Loucy (cell line): ENCODE data around the gene ANKS3.

Source experiments
- H2AFZ ChIP-seq: fragments of 200-600 bp; sonication (generic); 2 replicates; pipeline ENCODE4 v1.6.0; 2016; ENCODE audit warnings: antibody characterized with exemption, mild to moderate bottlenecking, low read length, moderate library complexity
- H3F3A ChIP-seq: fragments of 200-600 bp; 2 replicates; pipeline ENCODE4 v1.6.0; 2016; ENCODE audit warnings: antibody characterized with exemption, low read depth, mild to moderate bottlenecking
- H3K27me3 ChIP-seq: fragments of 200-600 bp; sonication (generic); 2 replicates; pipeline ENCODE4 v1.6.1; 2014; ENCODE audit warnings: low read length, mild to moderate bottlenecking; ENCODE audit not compliant: insufficient read depth, poor library complexity, severe bottlenecking
- H3K36me3 ChIP-seq: fragments of 200-600 bp; sonication (generic); 2 replicates; pipeline ENCODE4 v1.6.1; 2016; ENCODE audit warnings: low read length; ENCODE audit not compliant: insufficient read depth
- H3K4me1 ChIP-seq: fragments of 200-600 bp; sonication (generic); 2 replicates; pipeline ENCODE4 v1.5.1; 2014; ENCODE audit warnings: low read length, mild to moderate bottlenecking; ENCODE audit not compliant: insufficient read depth, poor library complexity, severe bottlenecking
- H3K4me2 ChIP-seq: fragments of 200-600 bp; sonication (generic); 2 replicates; pipeline ENCODE4 v1.6.0; 2014; ENCODE audit warnings: antibody characterized with exemption, low read length, low read depth, mild to moderate bottlenecking; ENCODE audit not compliant: poor library complexity, severe bottlenecking
- H3K4me3 ChIP-seq: fragments of 200-600 bp; sonication (generic); 2 replicates; pipeline ENCODE4 v1.5.1; 2014; ENCODE audit warnings: low read length, mild to moderate bottlenecking, mixed read lengths; ENCODE audit not compliant: poor library complexity, severe bottlenecking
- H3K79me2 ChIP-seq: fragments of 200-600 bp; sonication (generic); 2 replicates; pipeline ENCODE4 v1.6.1; 2014; ENCODE audit warnings: low read length; ENCODE audit not compliant: insufficient read depth
- H3K9ac ChIP-seq: fragments of 200-600 bp; sonication (generic); 2 replicates; pipeline ENCODE4 v1.6.0; 2014; ENCODE audit warnings: mild to moderate bottlenecking, low read depth, low read length, moderate library complexity; ENCODE audit not compliant: poor library complexity, severe bottlenecking
- H3K9me2 ChIP-seq: fragments of 200-600 bp; sonication (generic); replicated peaks from 2 replicates; pipeline ENCODE4 v1.6.1; 2016; ENCODE audit warnings: low read depth, low read length, mixed read lengths
- H3K9me3 ChIP-seq: fragments of 200-600 bp; sonication (generic); 2 replicates; pipeline ENCODE4 v1.6.1; 2014; ENCODE audit warnings: mild to moderate bottlenecking, antibody characterized with exemption, low read length, low read depth; ENCODE audit not compliant: insufficient read depth
- H4K20me1 ChIP-seq: fragments of 200-600 bp; sonication (generic); 2 replicates; pipeline ENCODE4 v1.6.0; 2014; ENCODE audit warnings: antibody characterized with exemption, low read length, mild to moderate bottlenecking; ENCODE audit not compliant: insufficient read depth, poor library complexity, severe bottlenecking
- EZH2phosphoT487 ChIP-seq: fragments of 200-600 bp; IDR thresholded peaks from 2 replicates; pipeline ENCODE4 v1.6.1; 2018; ENCODE audit warnings: antibody characterized with exemption, mild to moderate bottlenecking, moderate library complexity, borderline replicate concordance
- TF ChIP-seq, protein P1 (sequence below): fragments of 200-600 bp; sonication (generic); conservative IDR thresholded peaks from 2 replicates; pipeline ENCODE4 v1.5.1; 2014; ENCODE audit warnings: mild to moderate bottlenecking, antibody characterized with exemption, low read length

The ANKS3 gene

DNA sequence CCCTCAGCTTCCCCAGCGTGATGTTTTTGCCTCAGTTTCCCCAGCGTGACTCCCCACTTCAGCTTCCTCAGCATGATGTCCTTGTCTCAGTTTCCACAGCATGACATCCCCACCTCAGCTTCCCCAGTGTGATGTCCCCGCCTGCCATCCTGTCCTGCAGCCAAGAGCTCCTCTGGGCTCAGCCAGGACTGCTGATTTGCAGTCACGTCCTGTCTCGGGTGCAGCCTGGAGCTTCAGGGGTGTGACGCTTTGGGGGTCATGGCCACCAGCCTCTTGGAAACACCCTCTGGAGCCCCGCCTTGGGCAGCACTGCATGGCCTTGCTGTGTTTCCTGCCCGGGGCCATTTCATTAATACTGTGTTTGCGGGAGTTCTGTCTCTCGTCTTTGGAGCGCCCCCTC lies 57.2 kb downstream of the ANKS3 start:
- Histone ChIP-seq H3K9me2 (no peaks in the 10 kb centered on the region), H3K27me3 (no peaks in the 10 kb centered on the region), H3K36me3 (no peaks in the 10 kb centered on the region), H3F3A (no peaks in the 10 kb centered on the region), H3K9ac (peak overlapping the region; percentile 63), H3K9me3 (no peaks in the 10 kb centered on the region), H2AFZ (no peak overlapping the region), H3K4me3 (peak overlapping the region; percentile 34), H3K4me2 (peak overlapping the region; percentile 71), H4K20me1 (no peaks in the 10 kb centered on the region), H3K4me1 (peaks cover 13% of the 10 kb centered on the region), H3K79me2 (no peaks in the 10 kb centered on the region)
- TF ChIP-seq EZH2phosphoT487 = no peak
- TF ChIP-seq, protein P1, sequence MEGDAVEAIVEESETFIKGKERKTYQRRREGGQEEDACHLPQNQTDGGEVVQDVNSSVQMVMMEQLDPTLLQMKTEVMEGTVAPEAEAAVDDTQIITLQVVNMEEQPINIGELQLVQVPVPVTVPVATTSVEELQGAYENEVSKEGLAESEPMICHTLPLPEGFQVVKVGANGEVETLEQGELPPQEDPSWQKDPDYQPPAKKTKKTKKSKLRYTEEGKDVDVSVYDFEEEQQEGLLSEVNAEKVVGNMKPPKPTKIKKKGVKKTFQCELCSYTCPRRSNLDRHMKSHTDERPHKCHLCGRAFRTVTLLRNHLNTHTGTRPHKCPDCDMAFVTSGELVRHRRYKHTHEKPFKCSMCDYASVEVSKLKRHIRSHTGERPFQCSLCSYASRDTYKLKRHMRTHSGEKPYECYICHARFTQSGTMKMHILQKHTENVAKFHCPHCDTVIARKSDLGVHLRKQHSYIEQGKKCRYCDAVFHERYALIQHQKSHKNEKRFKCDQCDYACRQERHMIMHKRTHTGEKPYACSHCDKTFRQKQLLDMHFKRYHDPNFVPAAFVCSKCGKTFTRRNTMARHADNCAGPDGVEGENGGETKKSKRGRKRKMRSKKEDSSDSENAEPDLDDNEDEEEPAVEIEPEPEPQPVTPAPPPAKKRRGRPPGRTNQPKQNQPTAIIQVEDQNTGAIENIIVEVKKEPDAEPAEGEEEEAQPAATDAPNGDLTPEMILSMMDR = no peak

DNA sequence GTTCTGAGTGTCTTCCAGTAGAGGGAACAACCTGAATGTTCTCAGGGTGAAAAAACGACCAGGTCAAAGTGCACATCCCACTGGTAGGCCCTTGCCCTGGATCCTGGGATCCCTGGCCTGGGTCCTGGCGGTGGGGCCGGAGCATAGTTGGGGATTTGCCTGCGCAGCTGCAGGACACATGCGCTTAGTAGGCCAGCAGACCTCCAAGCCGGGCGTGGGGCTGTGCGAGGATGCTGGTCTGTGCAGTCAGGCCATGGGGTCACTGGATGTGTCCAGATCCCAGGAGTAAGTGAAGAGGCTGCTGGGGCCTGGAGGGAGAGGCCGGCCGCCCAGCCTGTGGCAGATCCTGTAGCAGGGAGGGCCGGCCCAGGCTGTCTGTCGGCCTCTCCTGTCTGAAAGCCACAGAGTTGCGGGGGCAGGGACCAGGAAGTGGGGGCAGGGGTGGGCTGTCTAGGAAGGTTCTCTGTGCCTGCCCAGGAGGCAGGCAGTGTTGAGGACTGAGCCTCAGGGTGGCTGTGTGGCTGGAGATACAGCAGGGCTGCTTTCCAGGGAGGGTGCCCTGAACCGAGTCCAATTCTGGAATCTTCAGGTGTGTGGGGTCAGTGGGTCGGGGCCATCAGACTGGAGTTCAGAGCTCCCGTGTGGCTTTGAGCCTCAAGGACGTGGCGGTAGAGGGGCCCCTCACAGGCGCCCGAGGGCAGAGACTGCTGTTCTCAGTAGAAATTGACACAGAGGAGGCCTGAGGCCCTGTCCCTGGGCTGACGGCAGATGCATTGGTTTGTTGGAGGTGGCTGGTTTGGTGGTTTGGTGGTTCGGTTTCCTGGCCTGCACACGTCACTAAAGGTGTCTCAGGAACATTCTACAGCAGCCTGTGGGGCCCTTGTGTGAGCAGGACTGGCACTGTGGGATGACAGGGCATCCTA lies 57.9 kb downstream of the ANKS3 start:
- Histone ChIP-seq H3K9ac (peak overlapping the region; percentile 63), H3F3A (no peaks in the 10 kb centered on the region), H3K4me1 (peaks cover 13% of the 10 kb centered on the region), H3K36me3 (no peaks in the 10 kb centered on the region), H4K20me1 (no peaks in the 10 kb centered on the region), H3K4me3 (peak overlapping the region; percentile 34), H3K27me3 (no peaks in the 10 kb centered on the region), H2AFZ (no peak overlapping the region), H3K9me2 (no peaks in the 10 kb centered on the region), H3K79me2 (no peaks in the 10 kb centered on the region), H3K4me2 (peak overlapping the region; percentile 71), H3K9me3 (no peaks in the 10 kb centered on the region)
- TF ChIP-seq, protein P1 = no peak
- no peak for TF ChIP-seq EZH2phosphoT487

DNA sequence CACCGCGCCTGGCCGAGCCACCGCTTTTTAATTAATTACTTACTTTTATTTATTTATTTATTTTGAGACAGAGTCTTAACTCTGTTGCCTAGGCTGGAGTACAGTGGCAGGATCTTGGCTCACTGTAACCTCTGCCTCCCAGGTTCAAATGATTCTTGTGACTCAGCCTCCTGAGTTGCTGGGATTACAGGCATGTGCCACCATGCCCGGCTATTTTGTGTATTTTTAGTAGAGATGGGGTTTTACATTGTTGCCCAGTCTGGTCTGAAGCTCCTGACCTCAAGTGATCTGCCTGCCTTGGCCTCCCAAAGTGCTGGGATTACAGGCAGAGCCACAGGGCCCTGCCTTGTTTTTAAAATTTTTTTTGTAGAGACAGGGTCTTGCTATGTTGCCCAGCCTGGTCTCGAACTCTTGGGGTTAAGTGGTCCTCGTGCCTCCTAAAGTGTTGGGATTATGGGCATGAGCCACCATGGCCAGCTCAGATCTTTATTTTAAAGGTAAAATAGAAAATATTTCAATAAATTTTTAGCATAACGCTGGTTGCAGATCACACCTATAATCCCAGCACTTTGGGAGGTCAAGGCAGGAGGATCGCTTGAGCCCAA lies 59.0 kb downstream of the ANKS3 start:
- TF ChIP-seq EZH2phosphoT487 = no peak
- TF ChIP-seq, protein P1 = no peak
- Histone ChIP-seq H3K4me3 (no peak overlapping the region), H4K20me1 (no peaks in the 10 kb centered on the region), H3K4me2 (no peak overlapping the region), H3K79me2 (no peaks in the 10 kb centered on the region), H3F3A (no peaks in the 10 kb centered on the region), H3K9me2 (no peaks in the 10 kb centered on the region), H3K27me3 (no peaks in the 10 kb centered on the region), H3K9ac (no peak overlapping the region), H3K36me3 (no peaks in the 10 kb centered on the region), H3K9me3 (no peaks in the 10 kb centered on the region), H2AFZ (no peak overlapping the region), H3K4me1 (peaks cover 13% of the 10 kb centered on the region)
